ENCODE results near the gene KCND3. TPM values are rescaled to one million over a fixed set of nuclear protein-coding genes. Genes with fewer than 3 reads are reported as not detected.

The KCND3 gene
- total RNA-seq, 1 experiment from 2014 or later, result 0.15 TPM

GRCh38 chr1:111837393-111837792 is 152.1 kb downstream of the KCND3 start:
- H3K4me3 Mint-ChIP-seq, result no peak overlapping the region
- no peaks in the 10 kb centered on the region for H3K9me3 Mint-ChIP-seq
- H3K27ac Mint-ChIP-seq, result no peak overlapping the region; a peak in 1 of 7 replicates
- Histone ChIP-seq H4K8ac (replicated peaks; ENCODE audit: insufficient read length, low read depth, low read length) (no peak overlapping the region), H3K79me2 (ENCODE audit: insufficient read depth, low read length) (no peaks in the 10 kb centered on the region), H3K27me3 (ENCODE audit: insufficient read depth, low read length) (no peaks in the 10 kb centered on the region), H2BK15ac (ENCODE audit: low read depth, low read length) (no peak overlapping the region), H2AK5ac (ENCODE audit: insufficient read length, low read length) (no peak overlapping the region), H4K91ac (ENCODE audit: insufficient read length, low read depth, low read length) (no peak overlapping the region), H3K23me2 (ENCODE audit: insufficient read length, low read depth, low read length, poor library complexity, severe bottlenecking) (no peaks in the 10 kb centered on the region), H3K27ac (ENCODE audit: insufficient read length, low read depth, low read length) (no peak overlapping the region), H3K4me2 (ENCODE audit: insufficient read depth, insufficient read length, low read length) (no peak overlapping the region), H2AFZ (ENCODE audit: low read length) (no peak overlapping the region), H4K5ac (ENCODE audit: insufficient read length, low read depth, low read length) (no peak overlapping the region), H2BK5ac (ENCODE audit: insufficient read length, low read length) (no peak overlapping the region), H3K14ac (ENCODE audit: insufficient read depth, low read length) (no peak overlapping the region), H3K9ac (ENCODE audit: extremely low read depth, insufficient read length, low read length) (no peak overlapping the region), H3K4ac (ENCODE audit: low read depth, low read length) (no peak overlapping the region), H3K23ac (ENCODE audit: insufficient read length, low read depth, low read length) (no peak overlapping the region), H3K4me1 (ENCODE audit: insufficient read depth, low read length) (no peaks in the 10 kb centered on the region), H3K79me1 (ENCODE audit: insufficient read depth, low read depth, low read length, poor library complexity, severe bottlenecking) (no peaks in the 10 kb centered on the region), H3T11ph (ENCODE audit: low read length) (no peak overlapping the region), H2BK12ac (ENCODE audit: insufficient read length, low read depth, low read length) (no peak overlapping the region), H4K20me1 (ENCODE audit: control insufficient read depth, insufficient read depth, insufficient read length) (no peaks in the 10 kb centered on the region), H2BK20ac (ENCODE audit: low read depth, low read length, poor library complexity, severe bottlenecking) (no peak overlapping the region), H3K56ac (ENCODE audit: insufficient read length, low read depth, low read length) (no peak overlapping the region), H3K18ac (ENCODE audit: insufficient read length, low read depth, low read length) (no peak overlapping the region), H3K9me3 (ENCODE audit: control insufficient read depth, low read depth, low read length) (no peaks in the 10 kb centered on the region), H2BK120ac (ENCODE audit: low read depth, low read length, poor library complexity, severe bottlenecking) (no peak overlapping the region)
- WGBS (ENCODE audit: extremely low coverage, insufficient read length, low lambda C conversion rate), result no CpG with 5 or more reads among the region's 7 CpGs
- TF ChIP-seq CTCF (conservative IDR thresholded peaks at IDR 0.05), result no peak
- peaks cover 4% of the 10 kb centered on the region in 2 experiments; a peak in 2 of 4 replicates for H3K4me1 Mint-ChIP-seq
- no peak for DNase-seq
- peaks cover 3% of the 10 kb centered on the region for H3K27me3 Mint-ChIP-seq (ENCODE audit: low read depth)
- no peaks in the 10 kb centered on the region for H3K36me3 Mint-ChIP-seq (ENCODE audit: insufficient read depth in 1 of 3, low read depth in 3 of 3)

Measured in H9 (cell line).